ENCODE results near the gene SPTB.

The SPTB gene

DNA sequence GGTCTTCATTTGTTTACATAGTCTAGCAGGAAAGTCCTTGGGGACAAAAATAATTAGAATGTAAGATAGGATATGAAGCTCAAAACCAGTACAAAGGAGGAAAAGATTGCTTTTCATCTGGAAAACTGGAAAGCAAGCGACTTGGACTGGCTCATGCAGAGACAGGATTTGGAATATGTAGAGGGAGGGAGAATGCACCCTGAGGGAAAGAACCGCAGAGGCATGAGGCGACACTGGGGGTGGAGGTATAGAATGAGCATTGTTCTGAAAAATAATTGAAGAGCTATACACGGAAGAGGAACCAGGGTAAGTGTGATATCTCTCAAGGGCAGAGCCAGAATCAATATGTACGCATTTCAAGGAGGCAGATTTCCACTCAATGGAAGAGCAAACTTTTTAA is 90.0 kb downstream of the SPTB start:
- H3K36me3 ChIP-seq (ENCODE audit: control insufficient read depth, insufficient read depth, low read length), result no peaks in the 10 kb centered on the region
- H3K9me3 ChIP-seq (ENCODE audit: control insufficient read depth, insufficient read depth, low read depth, low read length), result no peaks in the 10 kb centered on the region
- no peaks in the 10 kb centered on the region for H3K27me3 ChIP-seq (ENCODE audit: control insufficient read depth, insufficient read depth, low read length)
- peaks cover 7% of the 10 kb centered on the region; the same call in 1 of the 2 replicates for H3K4me1 ChIP-seq (ENCODE audit: control insufficient read depth, insufficient read depth, low read length)
- no peak overlapping the region for H3K4me3 ChIP-seq (ENCODE audit: low read depth, low read length)
- H3K9ac ChIP-seq (ENCODE audit: low read length), result no peak overlapping the region
- H3K27ac ChIP-seq (ENCODE audit: low read depth, low read length), result no peak overlapping the region

DNA sequence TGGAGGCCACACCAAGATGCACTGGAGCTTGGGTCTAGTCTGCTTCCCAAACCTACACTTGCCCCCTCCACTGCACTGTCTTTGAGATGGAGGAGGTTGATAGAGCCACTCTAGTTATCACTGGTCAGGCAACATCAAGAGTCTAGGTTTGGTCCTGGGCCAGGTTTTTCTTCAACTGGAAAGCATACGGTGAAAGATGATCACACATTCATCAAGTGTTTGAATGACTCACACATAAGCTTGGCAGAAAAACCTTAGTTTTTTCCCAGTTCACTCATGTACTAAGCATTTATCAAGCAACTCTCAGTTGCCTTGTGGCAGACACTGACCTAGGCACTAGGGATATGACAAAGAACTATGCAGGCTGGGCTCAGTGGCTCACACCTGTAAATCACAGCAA is 91.0 kb downstream of the SPTB start:
- no peaks in the 10 kb centered on the region for H3K27me3 ChIP-seq (ENCODE audit: control insufficient read depth, insufficient read depth, low read length)
- H3K4me3 ChIP-seq (ENCODE audit: low read depth, low read length), result no peak overlapping the region
- H3K27ac ChIP-seq (ENCODE audit: low read depth, low read length), result no peak overlapping the region
- peaks cover 7% of the 10 kb centered on the region; the same call in 1 of the 2 replicates for H3K4me1 ChIP-seq (ENCODE audit: control insufficient read depth, insufficient read depth, low read length)
- H3K9me3 ChIP-seq (ENCODE audit: control insufficient read depth, insufficient read depth, low read depth, low read length), result no peaks in the 10 kb centered on the region
- no peak overlapping the region for H3K9ac ChIP-seq (ENCODE audit: low read length)
- H3K36me3 ChIP-seq (ENCODE audit: control insufficient read depth, insufficient read depth, low read length), result no peaks in the 10 kb centered on the region

DNA sequence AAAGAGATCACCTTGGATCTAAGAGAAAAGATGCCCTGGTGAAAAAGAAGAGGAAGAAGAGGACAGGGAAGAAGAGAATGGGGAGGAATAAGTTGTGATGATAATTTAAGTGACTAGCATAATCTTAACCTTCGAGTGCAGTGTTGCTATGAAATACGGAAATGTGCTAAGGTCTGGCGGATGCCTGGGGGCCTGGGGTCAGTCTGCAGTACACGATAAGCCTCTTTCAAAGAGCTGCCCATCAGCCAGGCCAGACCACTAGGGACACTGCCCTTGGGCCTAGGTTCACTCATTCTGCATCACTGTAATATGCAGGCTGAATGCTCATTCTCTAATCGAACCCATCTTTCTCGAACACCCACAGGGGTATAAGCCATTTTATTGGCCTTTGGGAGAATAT is 92.1 kb downstream of the SPTB start:
- H3K9ac ChIP-seq (ENCODE audit: low read length), result no peak overlapping the region
- no peaks in the 10 kb centered on the region for H3K27me3 ChIP-seq (ENCODE audit: control insufficient read depth, insufficient read depth, low read length)
- H3K9me3 ChIP-seq (ENCODE audit: control insufficient read depth, insufficient read depth, low read depth, low read length), result no peaks in the 10 kb centered on the region
- H3K4me1 ChIP-seq (ENCODE audit: control insufficient read depth, insufficient read depth, low read length), result peaks cover 7% of the 10 kb centered on the region; the same call in 1 of the 2 replicates
- H3K27ac ChIP-seq (ENCODE audit: low read depth, low read length), result no peak overlapping the region
- H3K4me3 ChIP-seq (ENCODE audit: low read depth, low read length), result no peak overlapping the region
- no peaks in the 10 kb centered on the region for H3K36me3 ChIP-seq (ENCODE audit: control insufficient read depth, insufficient read depth, low read length)

DNA sequence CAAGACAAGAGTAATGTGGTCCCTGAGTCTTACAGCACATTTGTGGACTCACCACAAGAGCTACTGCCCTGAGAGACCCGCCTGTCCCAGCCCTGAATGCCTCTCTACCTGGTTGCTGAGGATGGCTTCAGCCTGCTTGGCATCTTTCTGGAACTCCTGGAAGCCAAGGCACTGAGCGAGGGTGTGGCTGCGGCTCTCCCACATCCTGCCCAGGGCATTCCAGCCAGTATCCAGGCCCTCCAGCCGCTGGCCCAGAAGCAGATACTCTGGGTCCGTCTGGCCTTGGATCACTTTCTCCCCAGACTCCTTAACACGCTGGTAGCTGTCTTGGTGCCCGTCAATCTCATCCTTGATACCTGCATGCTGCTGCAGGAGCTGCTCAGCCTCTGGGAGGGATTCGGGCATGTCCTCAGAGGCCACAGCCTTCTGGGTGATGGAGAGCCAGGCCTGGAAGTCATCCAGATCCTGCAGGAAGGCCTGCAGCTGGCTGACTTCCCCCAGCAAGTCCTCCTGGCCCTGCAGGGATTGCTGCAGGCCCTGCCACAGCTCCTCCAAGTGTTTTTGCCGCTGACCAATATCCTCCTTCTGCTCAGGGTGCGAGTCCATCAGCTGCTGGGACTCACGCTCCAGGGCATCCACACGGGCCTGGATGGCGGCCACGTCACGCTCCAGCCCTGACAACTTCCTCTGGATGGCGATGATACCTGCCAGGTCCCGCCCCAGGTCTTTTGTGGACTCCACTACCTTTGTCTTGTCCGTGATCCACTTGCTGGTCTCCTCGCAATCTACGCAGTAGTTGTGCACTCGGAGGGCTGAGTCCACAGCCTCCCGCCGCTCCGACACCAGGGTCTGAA is 93.2 kb downstream of the SPTB start:
- no peak overlapping the region for H3K4me3 ChIP-seq (ENCODE audit: low read depth, low read length)
- no peak overlapping the region for H3K9ac ChIP-seq (ENCODE audit: low read length)
- no peaks in the 10 kb centered on the region for H3K9me3 ChIP-seq (ENCODE audit: control insufficient read depth, insufficient read depth, low read depth, low read length)
- H3K4me1 ChIP-seq (ENCODE audit: control insufficient read depth, insufficient read depth, low read length), result peaks cover 7% of the 10 kb centered on the region; the same call in 1 of the 2 replicates
- no peaks in the 10 kb centered on the region for H3K36me3 ChIP-seq (ENCODE audit: control insufficient read depth, insufficient read depth, low read length)
- H3K27ac ChIP-seq (ENCODE audit: low read depth, low read length), result no peak overlapping the region
- no peaks in the 10 kb centered on the region for H3K27me3 ChIP-seq (ENCODE audit: control insufficient read depth, insufficient read depth, low read length)

DNA sequence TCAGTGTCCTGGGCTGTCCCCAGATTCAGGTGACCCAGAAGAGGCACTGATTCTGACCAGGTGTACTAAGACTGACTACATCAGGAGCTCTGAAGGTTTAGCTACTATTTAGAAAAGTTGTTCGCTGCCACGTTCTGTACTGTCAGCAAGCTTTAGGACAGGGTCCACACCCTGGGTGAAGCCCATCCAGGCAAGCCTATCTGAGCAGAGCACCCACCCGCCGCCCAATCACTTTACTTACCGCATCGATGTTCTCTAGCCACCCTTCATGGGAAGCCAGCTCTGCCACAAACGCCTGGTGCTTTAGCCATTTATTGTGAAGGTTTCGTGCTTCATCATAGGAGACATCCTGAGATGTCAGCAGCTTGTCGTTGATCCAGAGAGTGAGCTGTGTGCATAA is 95.7 kb downstream of the SPTB start:
- H3K27ac ChIP-seq (ENCODE audit: low read depth, low read length), result no peak overlapping the region
- H3K27me3 ChIP-seq (ENCODE audit: control insufficient read depth, insufficient read depth, low read length), result no peaks in the 10 kb centered on the region
- H3K9ac ChIP-seq (ENCODE audit: low read length), result no peak overlapping the region
- no peaks in the 10 kb centered on the region for H3K4me1 ChIP-seq (ENCODE audit: control insufficient read depth, insufficient read depth, low read length)
- H3K4me3 ChIP-seq (ENCODE audit: low read depth, low read length), result no peak overlapping the region
- H3K9me3 ChIP-seq (ENCODE audit: control insufficient read depth, insufficient read depth, low read depth, low read length), result no peaks in the 10 kb centered on the region
- no peaks in the 10 kb centered on the region for H3K36me3 ChIP-seq (ENCODE audit: control insufficient read depth, insufficient read depth, low read length)

DNA sequence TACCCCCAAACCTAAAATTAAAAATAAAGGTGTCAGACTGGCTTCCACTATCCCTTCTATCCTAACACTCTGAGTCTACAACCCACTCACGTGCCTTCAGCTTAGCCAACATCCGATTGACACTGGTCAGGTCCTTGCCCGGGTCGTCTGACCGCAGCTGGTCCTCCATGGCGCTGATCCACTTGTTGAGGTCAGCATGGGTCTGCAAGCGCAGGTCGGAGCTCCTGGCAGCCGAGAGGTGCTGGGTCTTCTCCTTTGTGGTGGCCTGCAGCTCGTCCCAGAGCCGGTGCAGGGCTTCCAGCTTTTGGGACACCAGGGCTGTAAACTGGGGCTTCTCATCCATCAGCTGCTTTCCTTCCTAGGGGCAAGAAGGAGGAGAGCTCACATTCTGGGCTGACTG is 97.5 kb downstream of the SPTB start:
- no peak overlapping the region for H3K9ac ChIP-seq (ENCODE audit: low read length)
- H3K4me3 ChIP-seq (ENCODE audit: low read depth, low read length), result no peak overlapping the region
- H3K9me3 ChIP-seq (ENCODE audit: control insufficient read depth, insufficient read depth, low read depth, low read length), result no peaks in the 10 kb centered on the region
- H3K4me1 ChIP-seq (ENCODE audit: control insufficient read depth, insufficient read depth, low read length), result no peaks in the 10 kb centered on the region
- no peaks in the 10 kb centered on the region for H3K27me3 ChIP-seq (ENCODE audit: control insufficient read depth, insufficient read depth, low read length)
- no peak overlapping the region for H3K27ac ChIP-seq (ENCODE audit: low read depth, low read length)
- H3K36me3 ChIP-seq (ENCODE audit: control insufficient read depth, insufficient read depth, low read length), result no peaks in the 10 kb centered on the region

DNA sequence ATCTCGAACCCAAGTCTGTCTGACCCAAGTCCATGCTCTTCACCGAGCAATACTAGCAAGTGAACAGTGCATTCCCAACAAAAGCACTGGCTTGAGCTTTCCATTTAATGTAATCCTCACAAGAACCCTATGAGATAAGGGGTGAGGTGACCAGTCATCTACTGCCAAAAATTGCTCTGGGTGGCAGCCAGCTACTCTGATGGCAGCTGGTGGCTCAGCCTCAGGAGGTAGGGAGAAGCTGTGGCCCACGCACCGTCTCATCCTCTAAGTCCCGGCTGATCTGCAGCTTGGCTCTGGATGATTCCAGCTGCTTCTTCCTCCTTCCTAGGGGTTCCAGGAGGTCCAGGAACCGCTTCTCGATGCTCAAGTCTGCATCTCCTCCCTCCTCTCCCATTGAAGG is 100.2 kb downstream of the SPTB start:
- H3K9ac ChIP-seq (ENCODE audit: low read length), result no peak overlapping the region
- no peaks in the 10 kb centered on the region for H3K36me3 ChIP-seq (ENCODE audit: control insufficient read depth, insufficient read depth, low read length)

DNA sequence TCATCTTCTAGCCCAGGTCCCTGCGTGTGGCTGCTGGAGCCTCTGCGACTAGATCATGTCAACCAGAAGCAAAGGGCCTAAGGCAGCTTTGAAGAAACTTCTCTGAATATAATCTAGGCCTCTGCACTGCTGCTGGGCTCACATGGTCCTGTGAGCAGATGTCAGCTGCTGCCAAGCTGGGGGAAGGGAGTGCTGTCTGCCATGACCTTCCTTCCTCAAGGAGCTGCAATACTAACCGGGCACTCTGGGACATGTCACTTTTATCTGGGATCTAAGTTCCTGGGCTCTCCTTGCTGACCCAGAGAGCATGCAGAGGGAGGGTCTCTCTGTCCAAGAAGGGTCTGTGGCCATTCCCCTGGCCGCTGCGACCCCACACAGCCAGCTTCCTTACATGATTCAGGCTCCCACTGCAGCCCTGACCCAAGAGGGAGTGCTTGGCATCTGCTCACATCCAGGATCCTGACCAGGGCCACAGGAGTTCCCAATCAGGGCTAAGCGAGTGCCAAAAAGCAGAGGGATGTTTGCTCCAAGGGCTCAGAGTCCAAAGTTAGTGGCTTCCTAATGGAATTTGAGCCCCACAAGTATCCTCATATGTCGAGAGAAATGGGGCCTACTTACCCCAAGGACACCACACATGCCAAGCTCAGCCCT is 101.5 kb downstream of the SPTB start:
- Histone ChIP-seq H3K9ac (ENCODE audit: low read length) (no peak overlapping the region), H3K36me3 (ENCODE audit: control insufficient read depth, insufficient read depth, low read length) (no peaks in the 10 kb centered on the region), H3K4me1 (ENCODE audit: control insufficient read depth, insufficient read depth, low read length) (no peaks in the 10 kb centered on the region), H3K27ac (ENCODE audit: low read depth, low read length) (no peak overlapping the region), H3K4me3 (ENCODE audit: low read depth, low read length) (no peak overlapping the region), H3K27me3 (ENCODE audit: control insufficient read depth, insufficient read depth, low read length) (no peaks in the 10 kb centered on the region), H3K9me3 (ENCODE audit: control insufficient read depth, insufficient read depth, low read depth, low read length) (peaks cover 19% of the 10 kb centered on the region)

More for the DNA sequence above, 100.2 kb downstream of the SPTB start:
- H3K4me1 ChIP-seq (ENCODE audit: control insufficient read depth, insufficient read depth, low read length), result no peaks in the 10 kb centered on the region
- no peak overlapping the region for H3K4me3 ChIP-seq (ENCODE audit: low read depth, low read length)
- no peaks in the 10 kb centered on the region for H3K27me3 ChIP-seq (ENCODE audit: control insufficient read depth, insufficient read depth, low read length)
- H3K27ac ChIP-seq (ENCODE audit: low read depth, low read length), result no peak overlapping the region
- peaks cover 7% of the 10 kb centered on the region; the same call in 1 of the 2 replicates for H3K9me3 ChIP-seq (ENCODE audit: control insufficient read depth, insufficient read depth, low read depth, low read length)

DNA sequence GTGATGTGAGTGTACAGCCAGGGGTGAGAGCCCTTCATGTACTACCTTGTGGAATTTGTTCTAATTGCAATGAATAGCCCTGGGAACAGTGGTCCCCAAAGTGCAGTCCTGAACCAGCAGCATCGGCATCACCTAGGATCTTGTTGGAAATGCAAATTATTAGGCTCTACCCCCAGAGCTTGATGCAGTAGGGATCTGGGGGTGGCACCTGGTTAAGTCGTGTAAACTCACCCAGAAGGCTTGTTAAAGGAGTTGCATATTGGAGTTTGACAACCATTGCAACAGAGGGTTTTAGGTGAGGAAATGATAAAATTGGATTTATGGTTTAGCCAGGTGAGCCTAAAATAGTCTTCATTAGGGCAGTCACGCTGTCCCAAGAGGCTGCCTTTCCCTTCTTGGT is 102.2 kb downstream of the SPTB start:
- H3K9me3 ChIP-seq (ENCODE audit: control insufficient read depth, insufficient read depth, low read depth, low read length), result peaks cover 26% of the 10 kb centered on the region
- no peaks in the 10 kb centered on the region for H3K36me3 ChIP-seq (ENCODE audit: control insufficient read depth, insufficient read depth, low read length)
- H3K9ac ChIP-seq (ENCODE audit: low read length), result no peak overlapping the region
- H3K27ac ChIP-seq (ENCODE audit: low read depth, low read length), result no peak overlapping the region
- no peaks in the 10 kb centered on the region for H3K4me1 ChIP-seq (ENCODE audit: control insufficient read depth, insufficient read depth, low read length)
- no peaks in the 10 kb centered on the region for H3K27me3 ChIP-seq (ENCODE audit: control insufficient read depth, insufficient read depth, low read length)
- H3K4me3 ChIP-seq (ENCODE audit: low read depth, low read length), result no peak overlapping the region

DNA sequence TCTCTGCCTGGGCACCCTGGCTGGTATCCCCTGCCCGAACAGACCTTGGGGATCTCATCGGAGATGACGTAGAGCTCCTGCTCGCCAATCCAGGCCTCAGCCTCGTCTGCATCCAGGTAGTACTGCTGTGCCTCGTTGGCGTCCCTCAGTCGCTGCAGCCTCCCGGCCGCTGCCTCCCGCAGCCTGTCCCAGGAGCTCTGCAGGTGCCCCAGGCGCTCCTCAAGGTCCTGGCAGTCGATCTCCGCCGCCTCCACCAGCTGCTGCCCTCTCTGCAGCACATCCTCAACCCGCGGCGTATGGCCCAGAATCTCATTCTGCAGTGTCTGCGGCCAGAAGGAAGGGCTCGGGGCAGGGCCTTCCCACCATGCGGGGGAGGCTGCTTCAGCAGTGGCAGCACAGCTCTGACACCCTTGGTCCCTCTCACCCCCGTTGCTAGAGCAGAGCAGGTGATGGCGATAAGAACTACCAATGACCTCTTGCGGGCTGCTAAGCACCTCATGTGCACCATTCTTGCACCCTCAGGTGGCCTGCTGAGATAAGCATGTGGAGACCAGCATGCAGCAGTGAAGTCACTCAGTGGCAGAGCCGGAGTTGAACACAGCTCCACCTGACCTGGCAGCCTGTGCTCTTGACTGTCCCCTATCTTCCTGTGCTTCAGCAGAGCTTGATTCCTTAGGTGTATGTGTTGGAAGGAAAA is 104.5 kb downstream of the SPTB start:
- Histone ChIP-seq H3K4me1 (ENCODE audit: control insufficient read depth, insufficient read depth, low read length) (no peaks in the 10 kb centered on the region), H3K9me3 (ENCODE audit: control insufficient read depth, insufficient read depth, low read depth, low read length) (peaks cover 26% of the 10 kb centered on the region), H3K27ac (ENCODE audit: low read depth, low read length) (no peak overlapping the region), H3K36me3 (ENCODE audit: control insufficient read depth, insufficient read depth, low read length) (no peaks in the 10 kb centered on the region), H3K4me3 (ENCODE audit: low read depth, low read length) (no peak overlapping the region), H3K9ac (ENCODE audit: low read length) (no peak overlapping the region), H3K27me3 (ENCODE audit: control insufficient read depth, insufficient read depth, low read length) (no peaks in the 10 kb centered on the region)

DNA sequence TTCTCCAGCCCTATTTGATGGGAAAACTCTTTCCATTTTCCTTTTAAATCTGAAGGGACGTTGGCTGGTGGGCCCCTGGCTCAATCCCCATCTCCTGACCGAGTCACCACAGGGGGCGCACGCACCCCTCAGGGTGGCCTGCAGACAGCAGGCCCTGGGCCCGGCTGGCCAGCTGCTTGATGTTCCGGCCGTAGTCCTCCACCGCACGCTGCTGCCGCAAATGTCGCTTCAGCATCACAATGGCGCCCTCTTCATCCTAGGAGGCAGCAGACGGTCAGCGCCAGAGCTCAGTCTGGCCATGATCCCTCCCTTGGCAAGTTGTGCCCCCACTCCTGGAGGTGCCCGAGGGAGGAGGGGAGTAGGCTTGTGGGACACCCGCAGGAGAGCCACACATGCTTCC is 105.4 kb downstream of the SPTB start:
- no peaks in the 10 kb centered on the region for H3K36me3 ChIP-seq (ENCODE audit: control insufficient read depth, insufficient read depth, low read length)
- no peaks in the 10 kb centered on the region for H3K4me1 ChIP-seq (ENCODE audit: control insufficient read depth, insufficient read depth, low read length)
- no peak overlapping the region for H3K9ac ChIP-seq (ENCODE audit: low read length)
- peaks cover 26% of the 10 kb centered on the region for H3K9me3 ChIP-seq (ENCODE audit: control insufficient read depth, insufficient read depth, low read depth, low read length)
- no peak overlapping the region for H3K27ac ChIP-seq (ENCODE audit: low read depth, low read length)
- no peaks in the 10 kb centered on the region for H3K27me3 ChIP-seq (ENCODE audit: control insufficient read depth, insufficient read depth, low read length)
- no peak overlapping the region for H3K4me3 ChIP-seq (ENCODE audit: low read depth, low read length)

Measured in HUES6 (cell line).